NT2/D1 (cell line): ENCODE data around the gene TEPSIN.

Experiments
- SUZ12 ChIP-seq: IDR thresholded peaks from 2 replicates; pipeline ENCODE4 v1.6.1; 2011; ENCODE audit not compliant: insufficient read length, insufficient read depth; ENCODE audit errors: extremely low read depth
- YY1 ChIP-seq: IDR thresholded peaks from 2 replicates; pipeline ENCODE4 v1.6.1; 2011; ENCODE audit not compliant: insufficient read length, insufficient read depth

GRCh38 chr17:81242421-81243332 lies 3.8 kb upstream of the TEPSIN start:
- TF ChIP-seq SUZ12 (no peak), YY1 (no peak)
